H9 (cell line): ENCODE results near the gene LHPP. TPM values are rescaled to one million over a fixed set of nuclear protein-coding genes. Genes with fewer than 3 reads are reported as not detected.

Source experiments
- DNase-seq: peaks from one replicate; pipeline ENCODE4 v3.0.0-alpha.2; 2017
- H2AFZ ChIP-seq: one replicate; pipeline ENCODE4 v1.6.1; 2013; ENCODE audit warnings: mild to moderate bottlenecking, low read length, control low read depth, moderate library complexity
- H2AK5ac ChIP-seq: 2 replicates; pipeline ENCODE4 v1.6.1; 2013; ENCODE audit warnings: low read length, control low read depth, mixed read lengths; ENCODE audit not compliant: insufficient read length
- H2BK120ac ChIP-seq: one replicate; pipeline ENCODE4 v1.6.1; 2013; ENCODE audit warnings: low read depth, mild to moderate bottlenecking, low read length, control low read depth, inconsistent platforms; ENCODE audit not compliant: poor library complexity, severe bottlenecking
- H2BK12ac ChIP-seq: 2 replicates; pipeline ENCODE4 v1.6.1; 2013; ENCODE audit warnings: low read length, control low read depth, mixed read lengths, low read depth; ENCODE audit not compliant: insufficient read length
- H2BK15ac ChIP-seq: 2 replicates; pipeline ENCODE4 v1.6.1; 2013; ENCODE audit warnings: low read depth, low read length, control low read depth
- H2BK20ac ChIP-seq: one replicate; pipeline ENCODE4 v1.6.1; 2013; ENCODE audit warnings: low read depth, mild to moderate bottlenecking, low read length, control low read depth, inconsistent platforms; ENCODE audit not compliant: poor library complexity, severe bottlenecking
- H2BK5ac ChIP-seq: 2 replicates; pipeline ENCODE4 v1.6.1; 2013; ENCODE audit warnings: low read length, control low read depth, mixed read lengths; ENCODE audit not compliant: insufficient read length
- H3K14ac ChIP-seq: 2 replicates; pipeline ENCODE4 v1.6.1; 2013; ENCODE audit warnings: low read length, control low read depth; ENCODE audit not compliant: insufficient read depth
- H3K18ac ChIP-seq: 2 replicates; pipeline ENCODE4 v1.6.1; 2013; ENCODE audit warnings: low read depth, mild to moderate bottlenecking, mixed read lengths, low read length, control low read depth; ENCODE audit not compliant: insufficient read length
- H3K23ac ChIP-seq: 2 replicates; pipeline ENCODE4 v1.6.1; 2013; ENCODE audit warnings: low read length, control low read depth, mixed read lengths, low read depth; ENCODE audit not compliant: insufficient read length
- H3K23me2 ChIP-seq: 2 replicates; pipeline ENCODE4 v1.6.1; 2013; ENCODE audit warnings: low read depth, mild to moderate bottlenecking, mixed read lengths, low read length, control low read depth; ENCODE audit not compliant: insufficient read length, poor library complexity, severe bottlenecking
- H3K27ac ChIP-seq: 2 replicates; pipeline ENCODE4 v1.5.1; 2013; ENCODE audit warnings: low read length, control low read depth, mixed read lengths, low read depth; ENCODE audit not compliant: insufficient read length
- H3K27me3 ChIP-seq: 2 replicates; pipeline ENCODE4 v1.6.1; 2013; ENCODE audit warnings: low read length, control low read depth, inconsistent platforms; ENCODE audit not compliant: insufficient read depth
- H3K4ac ChIP-seq: 2 replicates; pipeline ENCODE4 v1.6.1; 2013; ENCODE audit warnings: low read depth, mild to moderate bottlenecking, control low read depth, inconsistent platforms, low read length, moderate library complexity
- H3K4me1 ChIP-seq: 2 replicates; pipeline ENCODE4 v1.6.1; 2013; ENCODE audit warnings: low read length, control low read depth, inconsistent platforms; ENCODE audit not compliant: insufficient read depth
- H3K4me2 ChIP-seq: 2 replicates; pipeline ENCODE4 v1.6.1; 2013; ENCODE audit warnings: low read length, control low read depth, mixed read lengths; ENCODE audit not compliant: insufficient read length, insufficient read depth
- H3K56ac ChIP-seq: 2 replicates; pipeline ENCODE4 v1.6.1; 2013; ENCODE audit warnings: low read depth, mild to moderate bottlenecking, mixed read lengths, low read length, control low read depth; ENCODE audit not compliant: insufficient read length
- H3K79me1 ChIP-seq: 2 replicates; pipeline ENCODE4 v1.6.1; 2013; ENCODE audit warnings: low read depth, mild to moderate bottlenecking, moderate library complexity, low read length, control low read depth, inconsistent platforms; ENCODE audit not compliant: insufficient read depth, poor library complexity, severe bottlenecking
- H3K79me2 ChIP-seq: 2 replicates; pipeline ENCODE4 v1.6.1; 2013; ENCODE audit warnings: low read length, control low read depth, inconsistent platforms; ENCODE audit not compliant: insufficient read depth
- H3K9ac ChIP-seq: 2 replicates; pipeline ENCODE4 v1.6.1; 2013; ENCODE audit warnings: low read length, control low read depth, mixed read lengths; ENCODE audit not compliant: insufficient read length; ENCODE audit errors: extremely low read depth
- H3K9me3 ChIP-seq: one replicate; pipeline ENCODE4 v1.6.1; 2013; ENCODE audit warnings: low read depth, low read length, inconsistent platforms; ENCODE audit not compliant: control insufficient read depth
- H3T11ph ChIP-seq: one replicate; pipeline ENCODE4 v1.6.1; 2013; ENCODE audit warnings: mild to moderate bottlenecking, low read length, control low read depth, inconsistent platforms
- H4K20me1 ChIP-seq: one replicate; pipeline ENCODE4 v1.6.1; 2013; ENCODE audit not compliant: control insufficient read depth, insufficient read length, insufficient read depth
- H4K5ac ChIP-seq: 2 replicates; pipeline ENCODE4 v1.6.1; 2013; ENCODE audit warnings: low read depth, mild to moderate bottlenecking, mixed read lengths, low read length, control low read depth; ENCODE audit not compliant: insufficient read length
- H4K8ac ChIP-seq: replicated peaks from 2 replicates; pipeline ENCODE4 v1.6.1; 2013; ENCODE audit warnings: low read length, control low read depth, mixed read lengths, low read depth; ENCODE audit not compliant: insufficient read length
- H4K91ac ChIP-seq: 2 replicates; pipeline ENCODE4 v1.6.1; 2013; ENCODE audit warnings: low read depth, mild to moderate bottlenecking, moderate library complexity, mixed read lengths, low read length, control low read depth; ENCODE audit not compliant: insufficient read length
- H3K27ac Mint-ChIP-seq, 3 experiments: 2 replicates in 2 of 3; 3 replicates in 1 of 3; pipeline ENCODE4 v1.8.0; 2020 to 2021; ENCODE audit warnings: mixed read lengths in 3 of 3, mild to moderate bottlenecking in 1 of 3, moderate library complexity in 1 of 3
- H3K27me3 Mint-ChIP-seq: 2 replicates; pipeline ENCODE4 v1.8.0; 2021; ENCODE audit warnings: low read depth, mild to moderate bottlenecking, moderate library complexity, mixed read lengths
- H3K36me3 Mint-ChIP-seq, 3 experiments: 2 replicates in 2 of 3; 3 replicates in 1 of 3; pipeline ENCODE4 v1.8.0; 2020 to 2021; ENCODE audit warnings: low read depth in 3 of 3, mixed read lengths in 3 of 3; ENCODE audit not compliant: insufficient read depth in 1 of 3
- H3K4me1 Mint-ChIP-seq, 2 experiments: 2 replicates each; pipeline ENCODE4 v1.8.0; 2020; ENCODE audit warnings: mixed read lengths in 2 of 2
- H3K4me3 Mint-ChIP-seq, 2 experiments: 2 replicates in 1 of 2; 3 replicates in 1 of 2; pipeline ENCODE4 v1.8.0; 2020 to 2021; ENCODE audit warnings: mild to moderate bottlenecking in 2 of 2, mixed read lengths in 2 of 2, moderate library complexity in 1 of 2
- H3K9me3 Mint-ChIP-seq, 2 experiments: 2 replicates in 1 of 2; 3 replicates in 1 of 2; pipeline ENCODE4 v1.8.0; 2020; ENCODE audit warnings: mild to moderate bottlenecking in 2 of 2, mixed read lengths in 2 of 2, moderate library complexity in 1 of 2
- WGBS: extraction: QIAGEN DNeasy Blood & Tissue Kit; methylation state at CpG from one replicate; pipeline ENCODE4 v1.1.7; 2013; ENCODE audit warnings: missing lambda C conversion rate, low lambda C conversion rate, mixed read lengths; ENCODE audit not compliant: insufficient read length; ENCODE audit errors: extremely low coverage; 5-methylcytosine and 5-hydroxymethylcytosine counted together
- total RNA-seq: library from RNA; stranded (reverse); gene quantifications from 2 replicates; pipeline ENCODE4 v1.2.1, GENCODE V29; 2021
- TF ChIP-seq, protein P1 (sequence below): fragments of 200-600 bp; sonication (generic); conservative IDR thresholded peaks from 3 replicates; pipeline ENCODE4 v1.8.0; 2021; ENCODE audit warnings: antibody characterized with exemption, mild to moderate bottlenecking

The LHPP gene
- total RNA-seq, 1 experiment from 2014 or later, result 29.6 TPM

- no peak overlapping the region for H4K5ac ChIP-seq
- no peak overlapping the region for H2BK12ac ChIP-seq
- no peaks in the 10 kb centered on the region for H3K27me3 ChIP-seq
- no peak overlapping the region for H2AFZ ChIP-seq
- H2BK20ac ChIP-seq, result no peak overlapping the region
- no peak overlapping the region for H3K27ac Mint-ChIP-seq
- peaks cover 3% of the 10 kb centered on the region; the same call in 1 of the 2 replicates for H3K4me1 ChIP-seq
- no peak overlapping the region for H3K4me3 Mint-ChIP-seq
- no peak overlapping the region for H3K4me2 ChIP-seq
- H3K23ac ChIP-seq, result no peak overlapping the region
- H3K27me3 Mint-ChIP-seq, result peaks cover 1% of the 10 kb centered on the region; the same call in 1 of the 2 replicates
- no peaks in the 10 kb centered on the region for H3K79me2 ChIP-seq
- WGBS, result no CpG with 5 or more reads among the region's 23 CpGs
- H3K9me3 ChIP-seq, result no peaks in the 10 kb centered on the region
- no peaks in the 10 kb centered on the region for H4K20me1 ChIP-seq
- H3K9ac ChIP-seq, result no peak overlapping the region
- no peak overlapping the region for H3K27ac ChIP-seq
- no peak overlapping the region for H3K56ac ChIP-seq
- no peak for DNase-seq
- H4K8ac ChIP-seq, result no peak overlapping the region
- H3K79me1 ChIP-seq, result no peaks in the 10 kb centered on the region
- no peak overlapping the region; the same call in 1 of the 2 replicates for H3K4ac ChIP-seq
- peaks cover 28 to 35% of the 10 kb centered on the region in 2 experiments for H3K4me1 Mint-ChIP-seq
- TF ChIP-seq, protein P1, sequence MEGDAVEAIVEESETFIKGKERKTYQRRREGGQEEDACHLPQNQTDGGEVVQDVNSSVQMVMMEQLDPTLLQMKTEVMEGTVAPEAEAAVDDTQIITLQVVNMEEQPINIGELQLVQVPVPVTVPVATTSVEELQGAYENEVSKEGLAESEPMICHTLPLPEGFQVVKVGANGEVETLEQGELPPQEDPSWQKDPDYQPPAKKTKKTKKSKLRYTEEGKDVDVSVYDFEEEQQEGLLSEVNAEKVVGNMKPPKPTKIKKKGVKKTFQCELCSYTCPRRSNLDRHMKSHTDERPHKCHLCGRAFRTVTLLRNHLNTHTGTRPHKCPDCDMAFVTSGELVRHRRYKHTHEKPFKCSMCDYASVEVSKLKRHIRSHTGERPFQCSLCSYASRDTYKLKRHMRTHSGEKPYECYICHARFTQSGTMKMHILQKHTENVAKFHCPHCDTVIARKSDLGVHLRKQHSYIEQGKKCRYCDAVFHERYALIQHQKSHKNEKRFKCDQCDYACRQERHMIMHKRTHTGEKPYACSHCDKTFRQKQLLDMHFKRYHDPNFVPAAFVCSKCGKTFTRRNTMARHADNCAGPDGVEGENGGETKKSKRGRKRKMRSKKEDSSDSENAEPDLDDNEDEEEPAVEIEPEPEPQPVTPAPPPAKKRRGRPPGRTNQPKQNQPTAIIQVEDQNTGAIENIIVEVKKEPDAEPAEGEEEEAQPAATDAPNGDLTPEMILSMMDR, result no peak
- no peak overlapping the region for H2BK15ac ChIP-seq
- no peaks in the 10 kb centered on the region; a peak in 1 of 7 replicates for H3K36me3 Mint-ChIP-seq
- peak overlapping the region; percentile 54; the same call in 1 of the 2 replicates for H3K14ac ChIP-seq
- H4K91ac ChIP-seq, result no peak overlapping the region
- H3K18ac ChIP-seq, result peak overlapping the region; percentile 7
- H2AK5ac ChIP-seq, result no peak overlapping the region
- no peak overlapping the region for H2BK5ac ChIP-seq
- H3T11ph ChIP-seq, result no peak overlapping the region
- H3K9me3 Mint-ChIP-seq, result no peaks in the 10 kb centered on the region
- H2BK120ac ChIP-seq, result no peak overlapping the region
- H3K23me2 ChIP-seq, result no peaks in the 10 kb centered on the region
These were observed 164.2 kb downstream of the LHPP start for GRCh38 chr10:124625831-124626238.
